IMR-90 (cell line): Measurements from ENCODE around the gene CST9L. TPM values are rescaled to one million over a fixed set of nuclear protein-coding genes. Genes with fewer than 3 reads are reported as not detected.

Experiments used
- ATAC-seq: fragments of 200-7000 bp; cut with Tn5 transposase; 2 replicates; pipeline ENCODE4 v1.9.1; 2020; ENCODE audit warnings: low read depth, mild to moderate bottlenecking, moderate library complexity
- BruUV-seq: library from RNA; stranded (reverse); fragments of 400-500 nt; replicated peaks from 2 replicates; lab custom pipeline; 2021; lab: Mats Ljungman, UMichigan
- CTCF ChIA-PET: fragments of 300-600 bp; formaldehyde crosslinking; extraction: SDS; loops from one replicate; lab custom pipeline; 2021; ENCODE audit warnings: antibody characterized with exemption; lab: Yijun Ruan, JAX
- POLR2A ChIA-PET: fragments of 300-600 bp; sonication (Branson Sonifier 250); formaldehyde crosslinking; loops from one replicate; lab custom pipeline; 2022; ENCODE audit warnings: antibody characterized with exemption; ENCODE audit not compliant: unreplicated experiment; lab: Charles Lee
- DNase-seq: peaks from one replicate; pipeline ENCODE4 v3.0.0; 2013
- H2AFZ ChIP-seq: replicated peaks from 2 replicates; pipeline ENCODE3; 2013; ENCODE audit warnings: low read length, mild to moderate bottlenecking; ENCODE audit not compliant: poor library complexity
- H2AK5ac ChIP-seq: 2 replicates; pipeline ENCODE4 v1.6.1; 2013; ENCODE audit warnings: low read depth, low read length, inconsistent platforms
- H2AK9ac ChIP-seq: replicated peaks from 2 replicates; pipeline ENCODE3; 2013; ENCODE audit warnings: mild to moderate bottlenecking, low read depth, low read length, moderate library complexity; ENCODE audit not compliant: poor library complexity
- H2BK120ac ChIP-seq: 2 replicates; pipeline ENCODE4 v1.6.1; 2013; ENCODE audit warnings: low read depth, low read length, inconsistent platforms
- H2BK15ac ChIP-seq: 3 replicates; pipeline ENCODE4 v1.6.1; 2013; ENCODE audit warnings: low read depth, low read length, inconsistent platforms
- H2BK20ac ChIP-seq: 2 replicates; pipeline ENCODE4 v1.6.1; 2013; ENCODE audit warnings: low read depth, mild to moderate bottlenecking, inconsistent platforms, low read length, moderate library complexity
- H2BK5ac ChIP-seq: 2 replicates; pipeline ENCODE4 v1.6.1; 2013; ENCODE audit warnings: mild to moderate bottlenecking, low read depth, low read length, inconsistent platforms; ENCODE audit not compliant: poor library complexity, severe bottlenecking
- H3K14ac ChIP-seq: replicated peaks from 2 replicates; pipeline ENCODE4 v1.6.1; 2013; ENCODE audit warnings: low read depth, low read length, inconsistent platforms
- H3K18ac ChIP-seq: 2 replicates; pipeline ENCODE4 v1.6.1; 2013; ENCODE audit warnings: low read depth, low read length, control low read depth
- H3K23ac ChIP-seq: 2 replicates; pipeline ENCODE4 v1.6.1; 2013; ENCODE audit warnings: low read depth, low read length, inconsistent platforms
- H3K27ac ChIP-seq: 2 replicates; pipeline ENCODE4 v1.5.1; 2013; ENCODE audit warnings: mild to moderate bottlenecking, control low read depth, low read length; ENCODE audit not compliant: insufficient read depth
- H3K27me3 ChIP-seq: 2 replicates; pipeline ENCODE4 v1.6.1; 2013; ENCODE audit warnings: low read length; ENCODE audit not compliant: control insufficient read depth, insufficient read depth
- H3K36me3 ChIP-seq: 2 replicates; pipeline ENCODE4 v1.6.1; 2013; ENCODE audit warnings: low read length, mixed read lengths; ENCODE audit not compliant: control insufficient read depth, insufficient read depth
- H3K4ac ChIP-seq: 2 replicates; pipeline ENCODE4 v1.6.1; 2013; ENCODE audit warnings: low read depth, low read length, inconsistent platforms
- H3K4me1 ChIP-seq: 2 replicates; pipeline ENCODE4 v1.6.1; 2013; ENCODE audit warnings: low read length, mixed read lengths; ENCODE audit not compliant: control insufficient read depth, insufficient read depth
- H3K4me2 ChIP-seq: 2 replicates; pipeline ENCODE4 v1.6.1; 2013; ENCODE audit warnings: low read depth, mild to moderate bottlenecking, control low read depth, low read length, moderate library complexity
- H3K4me3 ChIP-seq: 2 replicates; pipeline ENCODE4 v1.5.1; 2013; ENCODE audit warnings: low read depth, mild to moderate bottlenecking, control low read depth, low read length, moderate library complexity; ENCODE audit not compliant: insufficient read depth
- H3K56ac ChIP-seq: 2 replicates; pipeline ENCODE4 v1.6.1; 2013; ENCODE audit warnings: low read length, inconsistent platforms; ENCODE audit not compliant: insufficient read depth; ENCODE audit errors: extremely low read depth
- H3K79me1 ChIP-seq, 2 experiments: 2 replicates each; pipeline ENCODE4 v1.6.1; 2013; ENCODE audit warnings: low read length in 2 of 2, inconsistent platforms in 1 of 2, low read depth in 1 of 2
- H3K9ac ChIP-seq: 2 replicates; pipeline ENCODE4 v1.6.1; 2013; ENCODE audit warnings: low read depth, low read length, control low read depth
- H3K9me1 ChIP-seq: 2 replicates; pipeline ENCODE4 v1.6.1; 2013; ENCODE audit warnings: low read length, inconsistent platforms; ENCODE audit not compliant: insufficient read depth
- H3K9me3 ChIP-seq: 2 replicates; pipeline ENCODE4 v1.6.1; 2013; ENCODE audit warnings: low read length; ENCODE audit not compliant: control insufficient read depth, insufficient read depth
- H4K20me1 ChIP-seq: 2 replicates; pipeline ENCODE4 v1.6.1; 2013; ENCODE audit warnings: low read length, inconsistent platforms; ENCODE audit not compliant: insufficient read depth
- H4K5ac ChIP-seq: 2 replicates; pipeline ENCODE4 v1.6.1; 2013; ENCODE audit warnings: mild to moderate bottlenecking, low read depth, low read length, control low read depth
- H4K8ac ChIP-seq, 2 experiments: 2 replicates each; pipeline ENCODE4 v1.6.1; 2013; ENCODE audit warnings: low read depth in 2 of 2, low read length in 2 of 2, control low read depth in 1 of 2, inconsistent platforms in 1 of 2
- H4K91ac ChIP-seq: 2 replicates; pipeline ENCODE4 v1.6.1; 2013; ENCODE audit warnings: low read depth, low read length, inconsistent platforms; ENCODE audit not compliant: insufficient read depth
- CEBPB ChIP-seq: IDR thresholded peaks from 2 replicates; pipeline ENCODE4 v1.6.1; 2012; ENCODE audit warnings: low read depth, low read length, improper control_type of control experiment
- MAZ ChIP-seq: IDR thresholded peaks from 2 replicates; pipeline ENCODE4 v1.6.1; 2012; ENCODE audit warnings: low read depth, mild to moderate bottlenecking, low read length, improper control_type of control experiment, moderate library complexity, borderline replicate concordance
- MXI1 ChIP-seq: IDR thresholded peaks from 2 replicates; pipeline ENCODE4 v1.6.1; 2012; ENCODE audit warnings: low read depth, mild to moderate bottlenecking, low read length, moderate library complexity, borderline replicate concordance
- RFX5 ChIP-seq: IDR thresholded peaks from 2 replicates; pipeline ENCODE4 v1.8.0; 2012; ENCODE audit warnings: low read depth, mild to moderate bottlenecking, low read length, moderate library complexity
- WGBS, 2 experiments: methylation state at CpG; one replicate each; pipeline versions ENCODE4 v1.1.5 to v1.1.7; 2013; ENCODE audit warnings: missing lambda C conversion rate in 2 of 2; ENCODE audit not compliant: insufficient read length in 1 of 2; ENCODE audit errors: extremely low coverage in 2 of 2; 5-methylcytosine and 5-hydroxymethylcytosine counted together
- dilution Hi-C: fragments of 300-500 bp; cut with HindIII; formaldehyde crosslinking; loops from one replicate; pipeline ENCODE4 v1.14.3; 2018; ENCODE audit warnings: low sequenced_read_pairs; ENCODE audit not compliant: unreplicated experiment
- in situ Hi-C: fragments of 300-500 bp; cut with MboI; formaldehyde crosslinking; loops from 3 replicates; pipeline ENCODE4 v1.14.3; 2019; ENCODE audit warnings: low sequenced_read_pairs, inconsistent platforms, mixed read lengths
- intact Hi-C: fragments of 100-400 bp; cut with micrococcal nuclease; formaldehyde crosslinking; loops from 2 replicates; pipeline ENCODE4 v1.10.0; 2022
- polyA plus RNA-seq, 3 experiments: library from polyadenylated mRNA; depleted of rRNA; stranded (reverse); fragments of >200 nt; gene quantifications; 2 replicates each; pipeline ENCODE4 v1.2.3, GENCODE V29; 2012; ENCODE audit warnings: low replicate concordance in 1 of 3
- total RNA-seq: library from RNA; depleted of rRNA; stranded (reverse); fragments of >200 nt; gene quantifications from 2 replicates; pipeline ENCODE4 v1.2.3, GENCODE V29; 2012

CST9L gene
- total and polyA plus RNA-seq, 2 of the 4 experiments (the other 2 are of a cell fraction) = not detected

DNA sequence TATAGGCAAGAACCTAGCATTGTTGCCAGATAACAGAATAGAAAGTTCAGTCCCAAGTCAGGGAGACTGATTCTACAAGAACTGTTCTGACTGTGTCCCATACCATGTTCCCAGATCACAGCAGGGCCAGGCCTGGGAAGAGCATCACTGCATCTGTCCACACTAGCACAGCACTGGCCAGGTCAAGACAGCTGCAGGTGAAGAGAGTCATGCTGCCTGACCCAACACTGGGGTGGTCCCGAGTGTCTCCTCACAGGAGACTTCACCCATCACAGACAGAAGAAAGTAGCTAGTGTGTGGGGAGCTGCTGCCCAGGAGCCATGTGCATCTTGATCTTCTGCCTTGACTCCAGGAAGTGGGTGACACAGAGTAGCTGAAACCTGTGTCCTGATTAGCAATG lies 1.3 kb upstream of the CST9L start:
- Histone ChIP-seq H3K27ac (no peak overlapping the region), H3K9ac (no peak overlapping the region), H4K91ac (no peak overlapping the region), H3K14ac (no peak overlapping the region), H3K56ac (no peak overlapping the region), H2AK5ac (no peak overlapping the region), H3K4me1 (no peaks in the 10 kb centered on the region), H3K36me3 (no peaks in the 10 kb centered on the region), H3K27me3 (peaks cover 3% of the 10 kb centered on the region), H3K4me2 (no peak overlapping the region), H4K20me1 (no peaks in the 10 kb centered on the region), H3K23ac (no peak overlapping the region), H2AK9ac (no peak overlapping the region), H3K79me1 (no peaks in the 10 kb centered on the region), H3K4ac (no peak overlapping the region), H3K18ac (no peak overlapping the region), H4K5ac (no peak overlapping the region), H3K9me1 (no peaks in the 10 kb centered on the region), H3K9me3 (no peaks in the 10 kb centered on the region), H3K4me3 (no peak overlapping the region), H2BK20ac (no peak overlapping the region), H2BK5ac (no peak overlapping the region), H2AFZ (no peak overlapping the region), H2BK120ac (no peak overlapping the region), H2BK15ac (no peak overlapping the region), H4K8ac (no peak overlapping the region)
- ChIA-PET CTCF (no interaction called here), POLR2A (no interaction called here)
- WGBS, 2 experiments = no CpG with 5 or more reads among the region's 1 CpG
- TF ChIP-seq MXI1 (no peak), MAZ (no peak), RFX5 (no peak), CEBPB (no peak)
- dilution Hi-C loops = no loop called here
- intact Hi-C loops = no loop called here
- ATAC-seq (no peak), DNase-seq (no peak)
- BruUV-seq = no TSS peak
- in situ Hi-C loops = no loop called here
